NB4 (cell line): ENCODE data around the gene VCPKMT.

Experiments used
- POLR2A ChIP-seq: IDR thresholded peaks from 2 replicates; pipeline ENCODE4 v1.6.1; 2011; ENCODE audit warnings: mild to moderate bottlenecking; ENCODE audit not compliant: insufficient read length; ENCODE audit errors: extremely low read depth
- TF ChIP-seq, protein P1 (sequence below): IDR thresholded peaks from one replicate; pipeline ENCODE4 v1.5.1; 2012; ENCODE audit warnings: low read depth, low read length

DNA sequence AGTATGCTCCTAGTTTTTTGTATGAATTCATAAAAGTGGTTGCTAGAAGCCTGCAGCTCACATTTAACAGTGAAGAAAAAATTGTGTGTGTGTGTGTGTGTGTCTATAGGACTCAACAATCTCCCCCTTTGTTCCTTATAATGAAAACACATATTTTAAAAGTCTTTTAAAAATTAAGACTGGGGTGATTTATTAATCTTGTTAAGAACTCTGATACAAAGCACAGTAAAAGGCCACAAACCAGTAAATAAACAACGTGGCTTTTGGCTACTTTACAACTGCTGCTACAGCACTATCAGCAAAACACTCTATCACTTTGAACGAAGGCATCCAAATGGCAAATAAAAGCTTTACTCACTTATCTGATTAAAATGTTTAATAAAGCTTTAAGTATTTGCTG is 594 bp upstream of the VCPKMT start:
- TF ChIP-seq, protein P1, sequence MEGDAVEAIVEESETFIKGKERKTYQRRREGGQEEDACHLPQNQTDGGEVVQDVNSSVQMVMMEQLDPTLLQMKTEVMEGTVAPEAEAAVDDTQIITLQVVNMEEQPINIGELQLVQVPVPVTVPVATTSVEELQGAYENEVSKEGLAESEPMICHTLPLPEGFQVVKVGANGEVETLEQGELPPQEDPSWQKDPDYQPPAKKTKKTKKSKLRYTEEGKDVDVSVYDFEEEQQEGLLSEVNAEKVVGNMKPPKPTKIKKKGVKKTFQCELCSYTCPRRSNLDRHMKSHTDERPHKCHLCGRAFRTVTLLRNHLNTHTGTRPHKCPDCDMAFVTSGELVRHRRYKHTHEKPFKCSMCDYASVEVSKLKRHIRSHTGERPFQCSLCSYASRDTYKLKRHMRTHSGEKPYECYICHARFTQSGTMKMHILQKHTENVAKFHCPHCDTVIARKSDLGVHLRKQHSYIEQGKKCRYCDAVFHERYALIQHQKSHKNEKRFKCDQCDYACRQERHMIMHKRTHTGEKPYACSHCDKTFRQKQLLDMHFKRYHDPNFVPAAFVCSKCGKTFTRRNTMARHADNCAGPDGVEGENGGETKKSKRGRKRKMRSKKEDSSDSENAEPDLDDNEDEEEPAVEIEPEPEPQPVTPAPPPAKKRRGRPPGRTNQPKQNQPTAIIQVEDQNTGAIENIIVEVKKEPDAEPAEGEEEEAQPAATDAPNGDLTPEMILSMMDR, result no peak
- TF ChIP-seq POLR2A, result no peak
